ENCODE data around the gene IL13RA2.

- TF ChIP-seq CTCF (IDR thresholded peaks at IDR 0.05 in 8 of 11, conservative IDR thresholded peaks at IDR 0.05 in 3 of 11): no peak
- no peak for TF ChIP-seq POLR2AphosphoS5 (IDR thresholded peaks at IDR 0.05)
- no peak for TF ChIP-seq POLR2A (IDR thresholded peaks at IDR 0.05)
Measured at GRCh38 chrX:114997779-114998178, 19.6 kb downstream of the IL13RA2 start.
